ENCODE results near the gene PPP2R1A.
"Not testable (repeated sequence)": the region's sequence is repeated elsewhere in the genome, so short reads cannot be mapped to it uniquely, and the experiment has no call there.

Gene PPP2R1A

DNA sequence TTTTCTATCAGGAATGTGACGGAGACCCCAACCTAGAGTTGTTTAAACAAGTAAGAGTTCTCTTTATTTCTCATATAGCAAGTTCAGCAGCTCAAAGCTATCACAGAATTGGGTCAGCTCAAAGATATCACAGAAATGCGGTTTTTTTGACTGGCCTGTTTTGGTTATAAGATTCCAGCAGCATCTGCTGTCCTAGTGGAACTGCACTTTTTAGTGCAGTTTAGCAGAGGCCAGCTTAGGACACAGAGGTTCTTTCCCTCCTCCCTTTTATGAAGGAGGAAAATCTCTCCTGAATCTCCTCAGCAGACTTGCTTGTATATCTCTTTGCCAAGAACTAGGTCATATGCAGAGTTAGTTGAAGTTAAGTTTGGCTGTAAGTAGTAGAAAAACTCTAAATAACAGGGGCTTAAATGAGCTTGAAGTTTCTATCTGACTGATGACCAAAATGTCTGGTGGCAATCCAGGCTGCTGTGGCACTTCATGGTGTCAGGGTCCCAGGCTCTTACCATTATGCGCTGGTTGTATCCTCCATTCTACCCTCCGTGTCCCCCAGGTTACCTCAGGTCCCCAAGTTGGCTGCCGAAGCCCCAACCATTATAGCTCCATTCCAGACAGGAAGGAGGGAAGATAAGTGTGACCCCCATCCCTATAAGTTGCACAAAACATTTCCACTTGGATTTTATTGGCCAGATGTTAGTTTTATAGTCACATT lies 6.6 kb downstream of the PPP2R1A start:
- no peak overlapping the region for H3K27ac ChIP-seq
- TF ChIP-seq, protein P1, sequence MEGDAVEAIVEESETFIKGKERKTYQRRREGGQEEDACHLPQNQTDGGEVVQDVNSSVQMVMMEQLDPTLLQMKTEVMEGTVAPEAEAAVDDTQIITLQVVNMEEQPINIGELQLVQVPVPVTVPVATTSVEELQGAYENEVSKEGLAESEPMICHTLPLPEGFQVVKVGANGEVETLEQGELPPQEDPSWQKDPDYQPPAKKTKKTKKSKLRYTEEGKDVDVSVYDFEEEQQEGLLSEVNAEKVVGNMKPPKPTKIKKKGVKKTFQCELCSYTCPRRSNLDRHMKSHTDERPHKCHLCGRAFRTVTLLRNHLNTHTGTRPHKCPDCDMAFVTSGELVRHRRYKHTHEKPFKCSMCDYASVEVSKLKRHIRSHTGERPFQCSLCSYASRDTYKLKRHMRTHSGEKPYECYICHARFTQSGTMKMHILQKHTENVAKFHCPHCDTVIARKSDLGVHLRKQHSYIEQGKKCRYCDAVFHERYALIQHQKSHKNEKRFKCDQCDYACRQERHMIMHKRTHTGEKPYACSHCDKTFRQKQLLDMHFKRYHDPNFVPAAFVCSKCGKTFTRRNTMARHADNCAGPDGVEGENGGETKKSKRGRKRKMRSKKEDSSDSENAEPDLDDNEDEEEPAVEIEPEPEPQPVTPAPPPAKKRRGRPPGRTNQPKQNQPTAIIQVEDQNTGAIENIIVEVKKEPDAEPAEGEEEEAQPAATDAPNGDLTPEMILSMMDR (IDR thresholded peaks at IDR 0.05; ENCODE audit: low read depth, low read length, missing control alignments), result no peak
- DNase-seq, result no peak
- H3K36me3 ChIP-seq (replicated peaks), result peaks cover 34% of the 10 kb centered on the region
- no peak overlapping the region for H3K4me3 ChIP-seq (ENCODE audit: low read depth, low read length)
- in situ Hi-C loops (cut with HindIII; ENCODE audit: low pct_ligation_motif_present, low sequenced_read_pairs), result no loop called here
- H3K27me3 ChIP-seq (replicated peaks), result no peaks in the 10 kb centered on the region

DNA sequence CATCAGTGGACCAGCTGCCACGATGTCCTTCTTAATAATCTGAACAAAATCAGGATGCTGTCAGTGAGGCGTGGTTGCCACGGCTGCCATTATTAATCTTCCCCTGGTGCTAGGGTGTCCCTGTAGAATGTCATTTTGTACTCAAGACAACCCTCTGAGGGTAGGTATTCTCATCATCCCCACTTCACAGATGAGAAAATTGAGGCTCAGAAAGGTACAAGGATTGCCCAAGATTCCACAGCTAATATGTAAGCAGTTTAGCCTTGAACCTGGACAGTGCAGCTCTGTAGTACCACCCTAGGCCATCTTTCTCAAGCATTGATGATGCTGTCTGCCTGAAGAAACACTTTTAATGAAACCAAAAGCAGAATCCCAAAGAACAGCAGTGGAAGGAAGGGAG lies 8.1 kb downstream of the PPP2R1A start:
- no peaks in the 10 kb centered on the region for H3K27me3 ChIP-seq (replicated peaks)
- TF ChIP-seq, protein P1 (IDR thresholded peaks at IDR 0.05; ENCODE audit: low read depth, low read length, missing control alignments), result no peak
- in situ Hi-C loops (cut with HindIII; ENCODE audit: low pct_ligation_motif_present, low sequenced_read_pairs), result no loop called here
- peaks cover 46% of the 10 kb centered on the region for H3K36me3 ChIP-seq (replicated peaks)
- no peak overlapping the region for H3K4me3 ChIP-seq (ENCODE audit: low read depth, low read length)
- H3K27ac ChIP-seq, result no peak overlapping the region
- DNase-seq, result no peak

DNA sequence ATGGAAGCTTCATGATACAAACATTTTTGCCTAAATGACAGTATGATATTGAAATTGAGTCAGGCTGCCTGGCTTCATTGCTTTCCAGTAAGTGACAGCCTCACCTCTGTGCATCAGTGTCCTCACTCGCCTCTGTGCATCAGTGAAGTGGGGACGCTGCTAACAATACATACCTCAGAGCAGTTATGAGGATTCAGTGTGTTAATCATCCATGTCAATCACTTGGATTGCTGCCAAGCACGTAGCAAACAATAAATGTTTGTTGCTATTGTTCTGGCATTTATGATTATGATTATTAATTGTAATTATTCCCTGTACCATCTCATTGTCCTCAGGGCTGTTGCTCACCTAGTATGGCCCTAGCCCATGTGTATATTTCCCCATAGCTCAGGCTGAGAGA lies 8.8 kb downstream of the PPP2R1A start:
- H3K36me3 ChIP-seq (replicated peaks), result peaks cover 46% of the 10 kb centered on the region
- in situ Hi-C loops (cut with HindIII; ENCODE audit: low pct_ligation_motif_present, low sequenced_read_pairs), result no loop called here
- TF ChIP-seq, protein P1 (IDR thresholded peaks at IDR 0.05; ENCODE audit: low read depth, low read length, missing control alignments), result no peak
- no peak overlapping the region for H3K27ac ChIP-seq
- DNase-seq, result no peak
- no peak overlapping the region for H3K4me3 ChIP-seq (ENCODE audit: low read depth, low read length)
- H3K27me3 ChIP-seq (replicated peaks), result no peaks in the 10 kb centered on the region

DNA sequence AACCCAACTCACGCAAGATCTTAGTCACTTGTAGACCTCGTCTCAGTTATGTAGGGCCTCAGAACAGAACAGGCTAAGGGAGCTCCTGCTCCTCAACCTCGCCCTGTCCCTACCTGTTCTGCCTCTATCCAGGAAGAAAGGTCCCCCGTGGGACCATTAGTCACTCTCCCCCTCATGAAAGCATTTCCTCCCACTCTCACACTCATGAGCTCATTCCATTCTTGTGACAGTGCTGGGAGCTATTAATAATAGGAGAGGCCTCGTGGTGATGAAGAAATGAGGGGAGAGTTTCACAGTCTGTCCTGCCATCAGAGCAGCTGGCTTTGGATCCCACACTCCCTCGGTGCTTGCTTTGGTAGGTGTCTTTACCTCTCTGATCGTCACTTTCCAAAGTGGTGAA lies 10.2 kb downstream of the PPP2R1A start:
- Histone ChIP-seq H3K27ac (peak overlapping the region; percentile 32), H3K27me3 (replicated peaks) (no peaks in the 10 kb centered on the region), H3K36me3 (replicated peaks) (peaks cover 60% of the 10 kb centered on the region), H3K4me3 (ENCODE audit: low read depth, low read length) (no peak overlapping the region)
- in situ Hi-C loops (cut with HindIII; ENCODE audit: low pct_ligation_motif_present, low sequenced_read_pairs), result no loop called here
- peak; percentile 69 for DNase-seq
- TF ChIP-seq, protein P1 (IDR thresholded peaks at IDR 0.05; ENCODE audit: low read depth, low read length, missing control alignments), result no peak

DNA sequence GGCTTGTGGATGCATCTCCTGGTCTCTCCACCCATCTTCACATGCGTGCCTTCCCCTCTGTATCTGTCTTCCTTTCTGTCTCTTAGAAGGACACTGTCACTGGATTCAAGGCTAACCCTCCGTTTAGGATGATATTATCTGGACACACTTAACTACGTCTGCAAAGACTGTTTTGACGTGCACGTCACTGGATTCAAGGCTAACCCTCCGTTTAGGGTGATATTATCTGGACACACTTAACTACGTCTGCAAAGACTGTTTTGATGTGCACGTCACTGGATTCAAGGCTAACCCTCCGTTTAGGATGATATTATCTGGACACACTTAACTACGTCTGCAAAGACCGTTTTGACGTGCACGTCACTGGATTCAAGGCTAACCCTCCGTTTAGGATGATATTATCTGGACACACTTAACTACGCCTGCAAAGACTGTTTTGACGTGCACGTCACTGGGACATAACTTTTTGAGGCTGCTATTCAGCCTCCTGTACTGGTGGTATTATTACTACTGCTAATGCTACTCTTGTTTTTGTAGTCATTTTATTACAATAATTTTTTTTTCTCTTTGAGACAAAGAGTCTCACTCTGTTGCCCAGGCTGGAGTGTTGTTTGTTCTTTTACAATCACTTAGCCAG lies 11.0 kb downstream of the PPP2R1A start:
- H3K27me3 ChIP-seq (replicated peaks); H3K4me3 ChIP-seq (ENCODE audit: low read depth, low read length); DNase-seq; in situ Hi-C loops (cut with HindIII; ENCODE audit: low pct_ligation_motif_present, low sequenced_read_pairs): not testable (repeated sequence)
- Histone ChIP-seq H3K36me3 (replicated peaks) (peaks cover 63% of the 10 kb centered on the region), H3K27ac (peak overlapping the region; percentile 32)

DNA sequence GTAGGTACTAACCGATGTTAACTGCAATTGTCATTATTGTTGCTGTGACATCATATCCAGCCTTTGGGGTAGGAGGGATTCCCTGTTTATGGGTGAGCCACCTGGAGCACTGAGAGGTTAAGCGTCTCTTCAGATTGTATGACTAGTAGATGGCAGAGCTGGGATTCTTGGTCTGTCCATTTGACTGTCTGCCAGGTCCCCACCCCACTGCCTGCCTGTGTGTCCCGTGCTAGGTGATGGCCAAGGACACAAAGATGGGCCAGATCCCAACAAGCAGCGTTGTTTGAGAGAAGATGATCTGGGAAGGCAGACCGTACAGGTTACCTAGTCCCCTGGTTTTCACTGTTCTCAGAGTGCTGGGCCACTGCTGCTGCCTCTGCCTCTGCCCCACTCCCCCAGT lies 16.6 kb downstream of the PPP2R1A start:
- in situ Hi-C loops (cut with HindIII; ENCODE audit: low pct_ligation_motif_present, low sequenced_read_pairs), result no loop called here
- Histone ChIP-seq H3K36me3 (replicated peaks) (peaks cover 86% of the 10 kb centered on the region), H3K27me3 (replicated peaks) (no peaks in the 10 kb centered on the region), H3K27ac (no peak overlapping the region), H3K4me3 (ENCODE audit: low read depth, low read length) (no peak overlapping the region)
- DNase-seq, result no peak
- TF ChIP-seq, protein P1 (IDR thresholded peaks at IDR 0.05; ENCODE audit: low read depth, low read length, missing control alignments), result no peak
